ENCODE data around the gene CTNNBL1. TPM values are rescaled to one million over a fixed set of nuclear protein-coding genes. Genes with fewer than 3 reads are reported as not detected.
A peak's percentile ranks its signal among the peaks of the same experiment; 100 is the strongest.

Gene CTNNBL1
- total and polyA plus RNA-seq, 2 donors (not counting 3 experiments of a cell fraction or from before 2014, with no cell fraction given): 20.8 to 60.2 TPM

DNA sequence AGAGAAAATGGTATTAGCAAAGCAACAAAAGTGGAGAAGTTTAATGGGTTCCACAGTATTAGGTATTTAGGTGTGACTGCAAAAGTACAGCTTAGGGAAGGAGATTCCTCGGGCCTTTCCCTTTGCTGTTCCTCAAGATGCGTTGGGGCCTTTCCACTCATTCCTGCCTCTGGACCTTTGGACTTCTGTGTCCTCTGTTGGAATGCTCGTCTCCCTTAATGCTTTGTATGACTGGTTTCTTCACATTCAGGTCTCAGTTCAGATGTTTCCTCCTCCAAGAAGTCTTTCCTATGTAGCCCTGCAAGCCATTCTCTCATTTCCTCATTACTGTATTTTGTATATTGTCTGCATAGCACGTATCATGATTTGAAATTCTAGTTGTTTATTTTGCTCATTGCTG is 39.6 kb downstream of the CTNNBL1 start:
- no peaks in the 10 kb centered on the region for H3K9me1 ChIP-seq (replicated peaks; ENCODE audit: control insufficient read depth, extremely low read depth, insufficient read depth, low read length)
- FAIRE-seq (peak; percentile 26), DNase-seq (ENCODE audit: low read depth, low spot score) (peak; percentile 79)
- intact Hi-C loops (cut with micrococcal nuclease): no loop called here
- H3K27ac ChIP-seq (ENCODE audit: insufficient read depth, low read depth, low read length): no peak overlapping the region
- TF ChIP-seq GATA2 (IDR thresholded peaks at IDR 0.05; ENCODE audit: insufficient read depth, insufficient read length, low read depth, low read length): no peak
- no peak for TF ChIP-seq FOS (IDR thresholded peaks at IDR 0.05; ENCODE audit: borderline replicate concordance, insufficient read depth, low read length)
- no peak for TF ChIP-seq POLR2A (IDR thresholded peaks at IDR 0.05; ENCODE audit: low read depth, low read length)
- TF ChIP-seq JUN (IDR thresholded peaks at IDR 0.05; ENCODE audit: borderline replicate concordance, insufficient read depth, insufficient read length, low read depth): no peak
- TF ChIP-seq, protein P1, sequence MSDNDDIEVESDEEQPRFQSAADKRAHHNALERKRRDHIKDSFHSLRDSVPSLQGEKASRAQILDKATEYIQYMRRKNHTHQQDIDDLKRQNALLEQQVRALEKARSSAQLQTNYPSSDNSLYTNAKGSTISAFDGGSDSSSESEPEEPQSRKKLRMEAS (IDR thresholded peaks at IDR 0.05; ENCODE audit: insufficient read depth, insufficient read length): no peak
- no peak for TF ChIP-seq EZH2 (IDR thresholded peaks at IDR 0.05; ENCODE audit: borderline replicate concordance, low read depth, low read length, severe bottlenecking)
- TF ChIP-seq, protein P2, sequence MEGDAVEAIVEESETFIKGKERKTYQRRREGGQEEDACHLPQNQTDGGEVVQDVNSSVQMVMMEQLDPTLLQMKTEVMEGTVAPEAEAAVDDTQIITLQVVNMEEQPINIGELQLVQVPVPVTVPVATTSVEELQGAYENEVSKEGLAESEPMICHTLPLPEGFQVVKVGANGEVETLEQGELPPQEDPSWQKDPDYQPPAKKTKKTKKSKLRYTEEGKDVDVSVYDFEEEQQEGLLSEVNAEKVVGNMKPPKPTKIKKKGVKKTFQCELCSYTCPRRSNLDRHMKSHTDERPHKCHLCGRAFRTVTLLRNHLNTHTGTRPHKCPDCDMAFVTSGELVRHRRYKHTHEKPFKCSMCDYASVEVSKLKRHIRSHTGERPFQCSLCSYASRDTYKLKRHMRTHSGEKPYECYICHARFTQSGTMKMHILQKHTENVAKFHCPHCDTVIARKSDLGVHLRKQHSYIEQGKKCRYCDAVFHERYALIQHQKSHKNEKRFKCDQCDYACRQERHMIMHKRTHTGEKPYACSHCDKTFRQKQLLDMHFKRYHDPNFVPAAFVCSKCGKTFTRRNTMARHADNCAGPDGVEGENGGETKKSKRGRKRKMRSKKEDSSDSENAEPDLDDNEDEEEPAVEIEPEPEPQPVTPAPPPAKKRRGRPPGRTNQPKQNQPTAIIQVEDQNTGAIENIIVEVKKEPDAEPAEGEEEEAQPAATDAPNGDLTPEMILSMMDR (IDR thresholded peaks at IDR 0.05; ENCODE audit: extremely low read depth in 1 of 2, insufficient read depth in 1 of 2, low read depth in 1 of 2, low read length in 2 of 2): no peak
- TF ChIP-seq POLR2AphosphoS5 (IDR thresholded peaks at IDR 0.05; ENCODE audit: insufficient read depth, low read depth, low read length): no peak
- TF ChIP-seq MYC (IDR thresholded peaks at IDR 0.05; ENCODE audit: low read depth, low read length): no peak
- peaks cover 0 to 3% of the 10 kb centered on the region in 2 experiments for H3K36me3 ChIP-seq (ENCODE audit: control insufficient read depth in 2 of 2, extremely low read depth in 1 of 2, insufficient read depth in 2 of 2, low read length in 2 of 2)
- H3K9ac ChIP-seq (replicated peaks; ENCODE audit: extremely low read depth, insufficient read depth, low read length): no peak overlapping the region
- H3K27me3 ChIP-seq (ENCODE audit: control insufficient read depth in 2 of 2, insufficient read depth in 2 of 2, low read length in 2 of 2): no peaks in the 10 kb centered on the region
- POLR2A ChIA-PET: no interaction called here
- BruUV-seq (replicated peaks): no TSS peak
- H3K4me3 ChIP-seq (replicated peaks in 1 of 3; ENCODE audit: insufficient read depth in 1 of 3, low read depth in 1 of 3, low read length in 3 of 3): no peak overlapping the region
- CTCF ChIA-PET: no interaction called here
- H2AFZ ChIP-seq (ENCODE audit: low read depth, low read length): no peak overlapping the region
- no peaks in the 10 kb centered on the region for H3K79me2 ChIP-seq (ENCODE audit: control insufficient read depth, insufficient read depth, low read length)
- peaks cover 3% of the 10 kb centered on the region for H4K20me1 ChIP-seq (replicated peaks; ENCODE audit: control insufficient read depth, extremely low read depth, insufficient read depth, low read length)
- H3K9me3 ChIP-seq (replicated peaks; ENCODE audit: control insufficient read depth, insufficient read depth, low read length): no peaks in the 10 kb centered on the region
- H3K4me1 ChIP-seq (ENCODE audit: control insufficient read depth, extremely low read depth, insufficient read depth, low read length): no peaks in the 10 kb centered on the region
- H3K4me2 ChIP-seq (ENCODE audit: insufficient read depth, low read length): no peak overlapping the region
- dilution Hi-C loops (cut with MboI; ENCODE audit: extremely low pct_ligation_motif_present, low sequenced_read_pairs): no loop called here
